Embryonic facial prominence (tissue), 1 donor: Measurements from ENCODE around the gene ITIH5.
A peak's percentile ranks its signal among the peaks of the same experiment; 100 is the strongest.
"Not testable (repeated sequence)": the region's sequence is repeated elsewhere in the genome, so short reads cannot be mapped to it uniquely, and the experiment has no call there.

Experiments
- DNase-seq: peaks from one replicate; pipeline ENCODE4 v3.0.0-alpha.2; 2016; ENCODE audit errors: extremely low spot score

Gene ITIH5

GRCh38 chr10:7687228-7687907 is 20.6 kb upstream of the ITIH5 start:
- peak; percentile 86 for DNase-seq

- DNase-seq: no peak
Measured at GRCh38 chr10:7686351-7687171, 19.8 kb upstream of the ITIH5 start.

GRCh38 chr10:7680078-7680477 is 13.3 kb upstream of the ITIH5 start:
- DNase-seq: not testable (repeated sequence)

- DNase-seq: no peak
Measured at GRCh38 chr10:7679256-7679655, 12.5 kb upstream of the ITIH5 start.

- DNase-seq: no peak
Measured at GRCh38 chr10:7672341-7673134, 5.8 kb upstream of the ITIH5 start.

GRCh38 chr10:7670157-7670556 is 3.4 kb upstream of the ITIH5 start:
- DNase-seq: no peak

GRCh38 chr10:7667262-7668141 is 736 bp upstream of the ITIH5 start:
- no peak for DNase-seq

GRCh38 chr10:7665767-7666166 is 999 bp downstream of the ITIH5 start:
- DNase-seq: no peak

GRCh38 chr10:7664707-7665106 is 2.1 kb downstream of the ITIH5 start:
- no peak for DNase-seq

GRCh38 chr10:7662522-7662921 is 4.2 kb downstream of the ITIH5 start:
- DNase-seq: no peak

- DNase-seq: no peak
Measured at GRCh38 chr10:7659560-7659959, 7.2 kb downstream of the ITIH5 start.

GRCh38 chr10:7657552-7657951 is 9.2 kb downstream of the ITIH5 start:
- no peak for DNase-seq

- DNase-seq: not testable (repeated sequence)
Measured at GRCh38 chr10:7657079-7657478, 9.7 kb downstream of the ITIH5 start.

- DNase-seq: no peak
Measured at GRCh38 chr10:7651853-7652470, 14.8 kb downstream of the ITIH5 start.

GRCh38 chr10:7649673-7650300 is 17.0 kb downstream of the ITIH5 start:
- no peak for DNase-seq

- DNase-seq: no peak
Measured at GRCh38 chr10:7647062-7647664, 19.6 kb downstream of the ITIH5 start.

GRCh38 chr10:7642491-7643011 is 24.2 kb downstream of the ITIH5 start:
- DNase-seq: no peak

- no peak for DNase-seq
Measured at GRCh38 chr10:7635408-7636125, 31.2 kb downstream of the ITIH5 start.
